H1 (cell line): ENCODE results near the gene CPLANE1. TPM values are rescaled to one million over a fixed set of nuclear protein-coding genes. Genes with fewer than 3 reads are reported as not detected.

ENCODE experiments used
- EZH2 ChIP-seq: fragments of 200-600 bp; sonication (generic); IDR thresholded peaks from 2 replicates; pipeline ENCODE4 v1.7.1; 2012; ENCODE audit warnings: low read depth, mild to moderate bottlenecking, moderate library complexity, low read length, inconsistent platforms; ENCODE audit not compliant: severe bottlenecking
- SIN3A ChIP-seq, 2 experiments: IDR thresholded peaks in 1 of 2; conservative IDR thresholded peaks in 1 of 2; 2 replicates each; pipeline ENCODE4 v1.6.1; 2011 to 2012; ENCODE audit warnings: low read length in 2 of 2, improper control_type of control experiment in 1 of 2, low read depth in 1 of 2, mild to moderate bottlenecking in 1 of 2
- SP1 ChIP-seq: IDR thresholded peaks from 2 replicates; pipeline ENCODE4 v1.6.1; 2011; ENCODE audit warnings: low read depth, low read length
- SUZ12 ChIP-seq: fragments of 200-600 bp; sonication (generic); IDR thresholded peaks from 2 replicates; pipeline ENCODE4 v1.6.1; 2012; ENCODE audit warnings: mild to moderate bottlenecking, inconsistent platforms, low read length, moderate library complexity, mixed read lengths
- TCF12 ChIP-seq: IDR thresholded peaks from 2 replicates; pipeline ENCODE4 v1.6.1; 2011; ENCODE audit warnings: low read depth, mild to moderate bottlenecking, low read length
- polyA plus RNA-seq, 7 experiments: library from polyadenylated mRNA; depleted of rRNA in 3 of 7; stranded (reverse) in 5 of 7; unstranded in 2 of 7; fragments of >200 nt in 5 of 7; fragments of 200-250 nt in 2 of 7; gene quantifications; 1 replicate in 5 of 7; 2 replicates in 1 of 7; 4 replicates in 1 of 7; pipeline versions ENCODE4 v1.2.1 to v1.2.3, GENCODE V29; 2011 to 2013; ENCODE audit warnings: missing spikeins in 2 of 7, mixed read lengths in 2 of 7
- total RNA-seq: library from RNA; stranded (reverse); fragmentation: NEBNext Ultra II Directional; extraction: Animal tissue kit (Norgen Biotek cat#: 25700); gene quantifications from 2 replicates; pipeline ENCODE4 v1.2.1, GENCODE V29; 2021
- TF ChIP-seq, protein P1 (sequence below), 3 experiments: IDR thresholded peaks; 1 replicate in 2 of 3; 2 replicates in 1 of 3; pipeline versions ENCODE4 v1.5.1 to v1.6.1; 2011; ENCODE audit warnings: low read length in 3 of 3, mild to moderate bottlenecking in 3 of 3, inconsistent platforms in 2 of 3, low read depth in 1 of 3, moderate library complexity in 1 of 3; ENCODE audit not compliant: insufficient read depth in 1 of 3; ENCODE audit errors: control extremely low read depth in 1 of 3

The CPLANE1 gene
- total and polyA plus RNA-seq, 2 of the 8 experiments (the other 6 are each of a cell fraction or from before 2014, with no cell fraction given), result 2.2 to 8.8 TPM

DNA sequence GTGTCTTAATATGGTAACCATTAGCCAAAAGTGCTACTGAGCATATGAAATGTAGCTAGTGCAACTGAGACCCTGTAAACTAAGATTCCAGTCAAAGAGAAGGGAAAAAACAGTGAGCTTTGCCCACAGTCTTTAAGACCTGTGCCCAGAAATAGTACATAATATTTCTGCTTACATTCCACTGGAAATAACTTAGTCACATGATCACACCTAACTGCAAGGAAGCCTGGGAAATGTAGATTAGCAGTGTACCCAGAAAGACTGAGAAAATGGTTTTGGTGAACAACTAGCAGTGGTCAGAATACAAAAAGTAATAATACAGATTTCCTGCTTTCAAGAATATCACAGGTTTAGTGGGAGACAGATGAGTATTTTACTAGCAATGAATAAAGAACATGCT is 2.5 kb upstream of the CPLANE1 start (continued):
- TF ChIP-seq, protein P1, sequence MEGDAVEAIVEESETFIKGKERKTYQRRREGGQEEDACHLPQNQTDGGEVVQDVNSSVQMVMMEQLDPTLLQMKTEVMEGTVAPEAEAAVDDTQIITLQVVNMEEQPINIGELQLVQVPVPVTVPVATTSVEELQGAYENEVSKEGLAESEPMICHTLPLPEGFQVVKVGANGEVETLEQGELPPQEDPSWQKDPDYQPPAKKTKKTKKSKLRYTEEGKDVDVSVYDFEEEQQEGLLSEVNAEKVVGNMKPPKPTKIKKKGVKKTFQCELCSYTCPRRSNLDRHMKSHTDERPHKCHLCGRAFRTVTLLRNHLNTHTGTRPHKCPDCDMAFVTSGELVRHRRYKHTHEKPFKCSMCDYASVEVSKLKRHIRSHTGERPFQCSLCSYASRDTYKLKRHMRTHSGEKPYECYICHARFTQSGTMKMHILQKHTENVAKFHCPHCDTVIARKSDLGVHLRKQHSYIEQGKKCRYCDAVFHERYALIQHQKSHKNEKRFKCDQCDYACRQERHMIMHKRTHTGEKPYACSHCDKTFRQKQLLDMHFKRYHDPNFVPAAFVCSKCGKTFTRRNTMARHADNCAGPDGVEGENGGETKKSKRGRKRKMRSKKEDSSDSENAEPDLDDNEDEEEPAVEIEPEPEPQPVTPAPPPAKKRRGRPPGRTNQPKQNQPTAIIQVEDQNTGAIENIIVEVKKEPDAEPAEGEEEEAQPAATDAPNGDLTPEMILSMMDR (IDR thresholded peaks at IDR 0.05; ENCODE audit: control extremely low read depth in 1 of 3, insufficient read depth in 1 of 3, low read depth in 1 of 3, low read length in 3 of 3), result no peak
- no peak for TF ChIP-seq SP1
- TF ChIP-seq SIN3A (conservative IDR thresholded peaks at IDR 0.05 in 1 of 2, IDR thresholded peaks at IDR 0.05 in 1 of 2; ENCODE audit: low read depth in 1 of 2, low read length in 2 of 2), result no peak
- TF ChIP-seq TCF12, result no peak
- TF ChIP-seq SUZ12, result no peak
- no peak for TF ChIP-seq EZH2
